H9 (cell line): ENCODE measurements around the gene CDRT4. TPM values are rescaled to one million over a fixed set of nuclear protein-coding genes. Genes with fewer than 3 reads are reported as not detected.

ENCODE experiments used
- DNase-seq: peaks from one replicate; pipeline ENCODE4 v3.0.0-alpha.2; 2017
- H2AFZ ChIP-seq: one replicate; pipeline ENCODE4 v1.6.1; 2013; ENCODE audit warnings: mild to moderate bottlenecking, low read length, control low read depth, moderate library complexity
- H2AK5ac ChIP-seq: 2 replicates; pipeline ENCODE4 v1.6.1; 2013; ENCODE audit warnings: low read length, control low read depth, mixed read lengths; ENCODE audit not compliant: insufficient read length
- H2BK120ac ChIP-seq: one replicate; pipeline ENCODE4 v1.6.1; 2013; ENCODE audit warnings: low read depth, mild to moderate bottlenecking, low read length, control low read depth, inconsistent platforms; ENCODE audit not compliant: poor library complexity, severe bottlenecking
- H2BK12ac ChIP-seq: 2 replicates; pipeline ENCODE4 v1.6.1; 2013; ENCODE audit warnings: low read length, control low read depth, mixed read lengths, low read depth; ENCODE audit not compliant: insufficient read length
- H2BK15ac ChIP-seq: 2 replicates; pipeline ENCODE4 v1.6.1; 2013; ENCODE audit warnings: low read depth, low read length, control low read depth
- H2BK20ac ChIP-seq: one replicate; pipeline ENCODE4 v1.6.1; 2013; ENCODE audit warnings: low read depth, mild to moderate bottlenecking, low read length, control low read depth, inconsistent platforms; ENCODE audit not compliant: poor library complexity, severe bottlenecking
- H2BK5ac ChIP-seq: 2 replicates; pipeline ENCODE4 v1.6.1; 2013; ENCODE audit warnings: low read length, control low read depth, mixed read lengths; ENCODE audit not compliant: insufficient read length
- H3K14ac ChIP-seq: 2 replicates; pipeline ENCODE4 v1.6.1; 2013; ENCODE audit warnings: low read length, control low read depth; ENCODE audit not compliant: insufficient read depth
- H3K18ac ChIP-seq: 2 replicates; pipeline ENCODE4 v1.6.1; 2013; ENCODE audit warnings: low read depth, mild to moderate bottlenecking, mixed read lengths, low read length, control low read depth; ENCODE audit not compliant: insufficient read length
- H3K23ac ChIP-seq: 2 replicates; pipeline ENCODE4 v1.6.1; 2013; ENCODE audit warnings: low read length, control low read depth, mixed read lengths, low read depth; ENCODE audit not compliant: insufficient read length
- H3K23me2 ChIP-seq: 2 replicates; pipeline ENCODE4 v1.6.1; 2013; ENCODE audit warnings: low read depth, mild to moderate bottlenecking, mixed read lengths, low read length, control low read depth; ENCODE audit not compliant: insufficient read length, poor library complexity, severe bottlenecking
- H3K27ac ChIP-seq: 2 replicates; pipeline ENCODE4 v1.5.1; 2013; ENCODE audit warnings: low read length, control low read depth, mixed read lengths, low read depth; ENCODE audit not compliant: insufficient read length
- H3K27me3 ChIP-seq: 2 replicates; pipeline ENCODE4 v1.6.1; 2013; ENCODE audit warnings: low read length, control low read depth, inconsistent platforms; ENCODE audit not compliant: insufficient read depth
- H3K4ac ChIP-seq: 2 replicates; pipeline ENCODE4 v1.6.1; 2013; ENCODE audit warnings: low read depth, mild to moderate bottlenecking, control low read depth, inconsistent platforms, low read length, moderate library complexity
- H3K4me1 ChIP-seq: 2 replicates; pipeline ENCODE4 v1.6.1; 2013; ENCODE audit warnings: low read length, control low read depth, inconsistent platforms; ENCODE audit not compliant: insufficient read depth
- H3K4me2 ChIP-seq: 2 replicates; pipeline ENCODE4 v1.6.1; 2013; ENCODE audit warnings: low read length, control low read depth, mixed read lengths; ENCODE audit not compliant: insufficient read length, insufficient read depth
- H3K56ac ChIP-seq: 2 replicates; pipeline ENCODE4 v1.6.1; 2013; ENCODE audit warnings: low read depth, mild to moderate bottlenecking, mixed read lengths, low read length, control low read depth; ENCODE audit not compliant: insufficient read length
- H3K79me1 ChIP-seq: 2 replicates; pipeline ENCODE4 v1.6.1; 2013; ENCODE audit warnings: low read depth, mild to moderate bottlenecking, moderate library complexity, low read length, control low read depth, inconsistent platforms; ENCODE audit not compliant: insufficient read depth, poor library complexity, severe bottlenecking
- H3K79me2 ChIP-seq: 2 replicates; pipeline ENCODE4 v1.6.1; 2013; ENCODE audit warnings: low read length, control low read depth, inconsistent platforms; ENCODE audit not compliant: insufficient read depth
- H3K9ac ChIP-seq: 2 replicates; pipeline ENCODE4 v1.6.1; 2013; ENCODE audit warnings: low read length, control low read depth, mixed read lengths; ENCODE audit not compliant: insufficient read length; ENCODE audit errors: extremely low read depth
- H3K9me3 ChIP-seq: one replicate; pipeline ENCODE4 v1.6.1; 2013; ENCODE audit warnings: low read depth, low read length, inconsistent platforms; ENCODE audit not compliant: control insufficient read depth
- H3T11ph ChIP-seq: one replicate; pipeline ENCODE4 v1.6.1; 2013; ENCODE audit warnings: mild to moderate bottlenecking, low read length, control low read depth, inconsistent platforms
- H4K20me1 ChIP-seq: one replicate; pipeline ENCODE4 v1.6.1; 2013; ENCODE audit not compliant: control insufficient read depth, insufficient read length, insufficient read depth
- H4K5ac ChIP-seq: 2 replicates; pipeline ENCODE4 v1.6.1; 2013; ENCODE audit warnings: low read depth, mild to moderate bottlenecking, mixed read lengths, low read length, control low read depth; ENCODE audit not compliant: insufficient read length
- H4K8ac ChIP-seq: replicated peaks from 2 replicates; pipeline ENCODE4 v1.6.1; 2013; ENCODE audit warnings: low read length, control low read depth, mixed read lengths, low read depth; ENCODE audit not compliant: insufficient read length
- H4K91ac ChIP-seq: 2 replicates; pipeline ENCODE4 v1.6.1; 2013; ENCODE audit warnings: low read depth, mild to moderate bottlenecking, moderate library complexity, mixed read lengths, low read length, control low read depth; ENCODE audit not compliant: insufficient read length
- H3K27ac Mint-ChIP-seq, 3 experiments: 2 replicates in 2 of 3; 3 replicates in 1 of 3; pipeline ENCODE4 v1.8.0; 2020 to 2021; ENCODE audit warnings: mixed read lengths in 3 of 3, mild to moderate bottlenecking in 1 of 3, moderate library complexity in 1 of 3
- H3K27me3 Mint-ChIP-seq: 2 replicates; pipeline ENCODE4 v1.8.0; 2021; ENCODE audit warnings: low read depth, mild to moderate bottlenecking, moderate library complexity, mixed read lengths
- H3K36me3 Mint-ChIP-seq, 3 experiments: 2 replicates in 2 of 3; 3 replicates in 1 of 3; pipeline ENCODE4 v1.8.0; 2020 to 2021; ENCODE audit warnings: low read depth in 3 of 3, mixed read lengths in 3 of 3; ENCODE audit not compliant: insufficient read depth in 1 of 3
- H3K4me1 Mint-ChIP-seq, 2 experiments: 2 replicates each; pipeline ENCODE4 v1.8.0; 2020; ENCODE audit warnings: mixed read lengths in 2 of 2
- H3K4me3 Mint-ChIP-seq, 2 experiments: 2 replicates in 1 of 2; 3 replicates in 1 of 2; pipeline ENCODE4 v1.8.0; 2020 to 2021; ENCODE audit warnings: mild to moderate bottlenecking in 2 of 2, mixed read lengths in 2 of 2, moderate library complexity in 1 of 2
- H3K9me3 Mint-ChIP-seq, 2 experiments: 2 replicates in 1 of 2; 3 replicates in 1 of 2; pipeline ENCODE4 v1.8.0; 2020; ENCODE audit warnings: mild to moderate bottlenecking in 2 of 2, mixed read lengths in 2 of 2, moderate library complexity in 1 of 2
- WGBS: extraction: QIAGEN DNeasy Blood & Tissue Kit; methylation state at CpG from one replicate; pipeline ENCODE4 v1.1.7; 2013; ENCODE audit warnings: missing lambda C conversion rate, low lambda C conversion rate, mixed read lengths; ENCODE audit not compliant: insufficient read length; ENCODE audit errors: extremely low coverage; 5-methylcytosine and 5-hydroxymethylcytosine counted together
- total RNA-seq: library from RNA; stranded (reverse); gene quantifications from 2 replicates; pipeline ENCODE4 v1.2.1, GENCODE V29; 2021
- TF ChIP-seq, protein P1 (sequence below): fragments of 200-600 bp; sonication (generic); conservative IDR thresholded peaks from 3 replicates; pipeline ENCODE4 v1.8.0; 2021; ENCODE audit warnings: antibody characterized with exemption, mild to moderate bottlenecking

The CDRT4 gene
- total RNA-seq, 1 experiment from 2014 or later: 3.8 TPM

DNA sequence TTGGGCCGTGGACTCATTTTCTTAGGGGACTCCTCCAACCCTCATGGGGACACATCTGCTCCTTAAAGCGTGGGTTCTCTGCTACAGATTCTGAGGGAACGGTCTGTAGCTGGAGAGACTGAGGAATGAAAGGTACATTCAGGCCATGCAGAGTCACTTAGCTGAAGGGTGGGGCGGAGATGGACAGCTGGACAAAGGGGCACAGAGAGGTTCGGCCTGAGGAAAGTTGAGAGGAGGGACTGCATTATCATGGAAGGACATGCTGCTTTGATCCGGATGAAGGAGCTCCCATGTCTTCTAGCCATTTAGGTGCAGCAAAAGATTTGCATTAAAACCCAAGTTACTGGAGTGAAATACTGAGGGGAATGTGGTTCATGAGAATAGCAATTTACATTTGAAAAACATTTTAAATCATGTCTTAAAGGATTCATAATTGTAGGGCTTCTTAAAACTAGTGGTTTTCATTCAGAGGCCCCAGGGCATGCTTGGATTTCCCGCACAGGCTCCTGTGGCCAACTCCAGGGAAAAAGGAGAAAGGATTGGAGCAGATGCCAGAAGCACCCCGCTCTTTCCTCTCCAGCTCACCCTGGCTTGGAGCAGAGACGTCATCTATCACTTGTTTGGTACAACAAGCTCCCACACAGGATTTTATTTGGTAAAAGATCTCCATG is 54.2 kb downstream of the CDRT4 start:
- H4K91ac ChIP-seq: no peak overlapping the region
- H2BK5ac ChIP-seq: no peak overlapping the region
- H3K23ac ChIP-seq: no peak overlapping the region
- no peak overlapping the region for H2BK120ac ChIP-seq
- H2BK15ac ChIP-seq: no peak overlapping the region
- no peaks in the 10 kb centered on the region for H4K20me1 ChIP-seq
- H3K27ac ChIP-seq: no peak overlapping the region
- Mint-ChIP-seq H3K27ac (no peak overlapping the region; a peak in 1 of 7 replicates), H3K9me3 (peaks cover 0 to 2% of the 10 kb centered on the region in 2 experiments; a peak in 1 of 5 replicates), H3K36me3 (peaks cover 0 to 3% (median 0%) of the 10 kb centered on the region in 3 experiments; a peak in 2 of 7 replicates), H3K4me1 (peaks cover 12 to 16% of the 10 kb centered on the region in 2 experiments), H3K27me3 (peaks cover 2% of the 10 kb centered on the region), H3K4me3 (peak overlapping the region in 1 of 2 experiments; percentile 34; a peak in 1 of 5 replicates)
- no peaks in the 10 kb centered on the region for H3K23me2 ChIP-seq
- H3K18ac ChIP-seq: no peak overlapping the region
- no peaks in the 10 kb centered on the region for H3K27me3 ChIP-seq
- H3T11ph ChIP-seq: no peak overlapping the region
- no peak overlapping the region for H3K9ac ChIP-seq
- DNase-seq: no peak
- TF ChIP-seq, protein P1, sequence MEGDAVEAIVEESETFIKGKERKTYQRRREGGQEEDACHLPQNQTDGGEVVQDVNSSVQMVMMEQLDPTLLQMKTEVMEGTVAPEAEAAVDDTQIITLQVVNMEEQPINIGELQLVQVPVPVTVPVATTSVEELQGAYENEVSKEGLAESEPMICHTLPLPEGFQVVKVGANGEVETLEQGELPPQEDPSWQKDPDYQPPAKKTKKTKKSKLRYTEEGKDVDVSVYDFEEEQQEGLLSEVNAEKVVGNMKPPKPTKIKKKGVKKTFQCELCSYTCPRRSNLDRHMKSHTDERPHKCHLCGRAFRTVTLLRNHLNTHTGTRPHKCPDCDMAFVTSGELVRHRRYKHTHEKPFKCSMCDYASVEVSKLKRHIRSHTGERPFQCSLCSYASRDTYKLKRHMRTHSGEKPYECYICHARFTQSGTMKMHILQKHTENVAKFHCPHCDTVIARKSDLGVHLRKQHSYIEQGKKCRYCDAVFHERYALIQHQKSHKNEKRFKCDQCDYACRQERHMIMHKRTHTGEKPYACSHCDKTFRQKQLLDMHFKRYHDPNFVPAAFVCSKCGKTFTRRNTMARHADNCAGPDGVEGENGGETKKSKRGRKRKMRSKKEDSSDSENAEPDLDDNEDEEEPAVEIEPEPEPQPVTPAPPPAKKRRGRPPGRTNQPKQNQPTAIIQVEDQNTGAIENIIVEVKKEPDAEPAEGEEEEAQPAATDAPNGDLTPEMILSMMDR: no peak
- H3K14ac ChIP-seq: no peak overlapping the region
- no peak overlapping the region for H4K5ac ChIP-seq
- H4K8ac ChIP-seq: no peak overlapping the region
- H2BK20ac ChIP-seq: no peak overlapping the region
- H3K79me1 ChIP-seq: no peaks in the 10 kb centered on the region
- H2AK5ac ChIP-seq: no peak overlapping the region
- no peak overlapping the region for H2BK12ac ChIP-seq
- H3K56ac ChIP-seq: no peak overlapping the region
- H3K4ac ChIP-seq: no peak overlapping the region
- H3K79me2 ChIP-seq: no peaks in the 10 kb centered on the region
- H3K4me1 ChIP-seq: peaks cover 2% of the 10 kb centered on the region; the same call in 1 of the 2 replicates
- no peak overlapping the region for H3K4me2 ChIP-seq
- H2AFZ ChIP-seq: no peak overlapping the region
- no CpG with 5 or more reads among the region's 9 CpGs for whole genome bisulfite sequencing
- H3K9me3 ChIP-seq: no peaks in the 10 kb centered on the region
